Ovary (tissue), 9 donors: Measurements from ENCODE around the gene GOLGA6A. TPM values are rescaled to one million over a fixed set of nuclear protein-coding genes. Genes with fewer than 3 reads are reported as not detected.

Experiments used
- DNase-seq, 5 donors: peaks; one replicate each; pipeline ENCODE4 v3.0.0-alpha.2; 2019 to 2020
- H3K27ac ChIP-seq, 2 donors: fragments of 200-600 bp; one replicate each; pipeline versions ENCODE4 v1.5.1 to v1.8.0; 2019 to 2022
- H3K27me3 ChIP-seq: fragments of 200-600 bp; one replicate; pipeline ENCODE4 v1.8.0; 2022
- H3K36me3 ChIP-seq: fragments of 200-600 bp; sonication (generic); one replicate; pipeline ENCODE4 v1.5.1; 2019
- H3K4me1 ChIP-seq: one replicate; pipeline ENCODE4 v1.8.1; 2013; ENCODE audit warnings: mild to moderate bottlenecking, moderate library complexity; ENCODE audit not compliant: insufficient read depth
- H3K4me3 ChIP-seq: fragments of 200-600 bp; sonication (generic); one replicate; pipeline ENCODE4 v1.5.1; 2017
- H3K9me3 ChIP-seq, 2 donors: fragments of 200-600 bp in 1 of 2; sonication (generic) in 1 of 2; one replicate each; pipeline versions ENCODE4 v1.5.1 to v1.8.1; 2013 to 2019; ENCODE audit warnings: mild to moderate bottlenecking in 1 of 2, moderate library complexity in 1 of 2
- EP300 ChIP-seq: sonication (generic); formaldehyde crosslinking; IDR thresholded peaks from one replicate; pipeline ENCODE4 v1.6.1; 2017; ENCODE audit warnings: antibody characterized with exemption
- POLR2A ChIP-seq: fragments of 450-650 bp; IDR thresholded peaks from one replicate; pipeline ENCODE4 v1.6.1; 2017; ENCODE audit warnings: antibody characterized with exemption, mild to moderate bottlenecking, moderate library complexity
- WGBS, 3 donors: extraction: QIAGEN DNeasy Blood & Tissue Kit in 1 of 3; methylation state at CpG; one replicate each; pipeline versions ENCODE4 v1.1.5 to v1.1.7; 2013 to 2017; 5-methylcytosine and 5-hydroxymethylcytosine counted together
- intact Hi-C, 4 donors: fragments of 100-400 bp; cut with DNase I; formaldehyde crosslinking; loops; one replicate each; pipeline versions ENCODE4 v1.11.0 to v1.15.1; 2022 to 2023
- polyA plus RNA-seq, 2 donors: library from polyadenylated mRNA; stranded (reverse); fragments of 200-250 nt in 1 of 2; fragments of 350-450 nt in 1 of 2; fragmentation: Illumina TruSeq in 1 of 2; extraction: RNeasy Lipid Tissue Mini Kit (QIAGEN cat#74804) in 1 of 2; gene quantifications; one replicate each; pipeline ENCODE4 v1.2.3, GENCODE V29; 2013 to 2014
- total RNA-seq, 7 donors: library from RNA; depleted of rRNA in 2 of 7; stranded (reverse); fragments of >200 nt in 2 of 7; fragmentation: NEBNext Ultra II Directional in 3 of 7; extraction: Animal tissue kit (Norgen Biotek cat#: 25700) in 3 of 7; gene quantifications; one replicate each; pipeline versions ENCODE4 v1.1.0 to v1.2.4, GENCODE V29; 2016 to 2023
- TF ChIP-seq, protein P1 (sequence below), 3 donors: fragments of 450-650 bp in 2 of 3; fragments of 200-600 bp in 1 of 3; IDR thresholded peaks; one replicate each; pipeline versions ENCODE4 v1.5.1 to v1.8.0; 2016 to 2022; ENCODE audit warnings: antibody characterized with exemption in 3 of 3, mild to moderate bottlenecking in 1 of 3
- donor health status: DM: no; HTN: no; CAD: no; lungs with moderate emphysema.
- donor health status: DM: no; HTN: no; CAD: no.
- donor health status: Bipolar disorder and iron deficiency.
- donor health status: DM: yes; HTN: yes; CAD: no.
- donor health status: DM: no; HTN: no; CAD: no.
- donor health status: DM: yes; HTN: yes; CAD: no.

GOLGA6A gene
- total and polyA plus RNA-seq, 9 donors, result 0.04 to 0.48 (median 0.37) TPM; not detected in 6

DNA sequence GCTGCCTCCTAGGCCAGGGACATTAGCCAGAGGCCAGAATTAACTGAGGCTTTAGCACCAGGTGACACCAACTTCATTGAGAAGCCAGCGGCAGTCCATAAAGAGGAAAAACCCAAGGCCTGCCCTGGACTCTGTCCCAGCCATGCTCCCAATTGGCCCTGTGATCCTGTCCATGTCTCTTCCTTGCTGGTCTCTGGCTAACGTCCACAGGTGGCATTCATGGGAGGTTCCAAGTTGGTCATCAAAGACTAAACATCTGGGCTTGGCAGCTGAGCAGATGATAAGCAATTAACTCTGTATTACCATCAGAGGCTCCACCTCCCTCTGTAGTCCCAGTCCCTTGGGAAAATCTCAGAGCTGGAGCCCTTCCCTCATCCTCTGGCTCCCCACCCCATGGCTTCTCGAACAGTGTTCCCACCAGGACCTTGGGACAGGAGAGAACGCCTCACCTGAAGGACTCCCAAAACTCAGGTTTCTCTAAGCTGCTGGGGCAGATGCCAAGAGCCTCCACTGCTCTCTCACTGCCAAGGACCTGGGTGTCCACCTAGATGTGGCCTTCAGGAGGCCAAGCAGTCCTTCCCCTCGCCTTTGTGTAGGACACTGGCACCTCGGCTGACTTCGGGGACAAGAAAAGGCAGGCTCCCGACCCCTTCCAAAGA, 40.4 kb downstream of the GOLGA6A start:
- Histone ChIP-seq H3K4me3 (no peak overlapping the region), H3K27me3 (no peaks in the 10 kb centered on the region), H3K9me3 (no peaks in the 10 kb centered on the region), H3K27ac (no peak overlapping the region), H3K4me1 (peaks cover 8% of the 10 kb centered on the region), H3K36me3 (no peaks in the 10 kb centered on the region)
- intact Hi-C loops, result loop anchor here in 1 of 4 donors (10.0 kb wide), 1 partner anchor 67 kb away; no protein-coding TSS in a partner anchor
- 90 to 94% (median 90%) methylated on average over 8 of the region's 8 CpGs for WGBS, 3 donors
- no peak for DNase-seq
- TF ChIP-seq, protein P1, sequence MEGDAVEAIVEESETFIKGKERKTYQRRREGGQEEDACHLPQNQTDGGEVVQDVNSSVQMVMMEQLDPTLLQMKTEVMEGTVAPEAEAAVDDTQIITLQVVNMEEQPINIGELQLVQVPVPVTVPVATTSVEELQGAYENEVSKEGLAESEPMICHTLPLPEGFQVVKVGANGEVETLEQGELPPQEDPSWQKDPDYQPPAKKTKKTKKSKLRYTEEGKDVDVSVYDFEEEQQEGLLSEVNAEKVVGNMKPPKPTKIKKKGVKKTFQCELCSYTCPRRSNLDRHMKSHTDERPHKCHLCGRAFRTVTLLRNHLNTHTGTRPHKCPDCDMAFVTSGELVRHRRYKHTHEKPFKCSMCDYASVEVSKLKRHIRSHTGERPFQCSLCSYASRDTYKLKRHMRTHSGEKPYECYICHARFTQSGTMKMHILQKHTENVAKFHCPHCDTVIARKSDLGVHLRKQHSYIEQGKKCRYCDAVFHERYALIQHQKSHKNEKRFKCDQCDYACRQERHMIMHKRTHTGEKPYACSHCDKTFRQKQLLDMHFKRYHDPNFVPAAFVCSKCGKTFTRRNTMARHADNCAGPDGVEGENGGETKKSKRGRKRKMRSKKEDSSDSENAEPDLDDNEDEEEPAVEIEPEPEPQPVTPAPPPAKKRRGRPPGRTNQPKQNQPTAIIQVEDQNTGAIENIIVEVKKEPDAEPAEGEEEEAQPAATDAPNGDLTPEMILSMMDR (IDR thresholded peaks at IDR 0.05), result no peak
- TF ChIP-seq POLR2A (no peak), EP300 (no peak)

- 84 to 93% (median 90%) methylated on average over 10 of the region's 10 CpGs for WGBS, 3 donors
- no peak overlapping the region for H3K27ac ChIP-seq
- intact Hi-C loops, result loop anchor here in 1 of 4 donors (10.0 kb wide), 1 partner anchor 67 kb away; no protein-coding TSS in a partner anchor
- H3K36me3 ChIP-seq, result no peaks in the 10 kb centered on the region
- H3K27me3 ChIP-seq, result no peaks in the 10 kb centered on the region
- peaks cover 8% of the 10 kb centered on the region for H3K4me1 ChIP-seq
- no peak overlapping the region for H3K4me3 ChIP-seq
- DNase-seq, result peak in 1 of 5 donors; percentile 12
- H3K9me3 ChIP-seq, result no peaks in the 10 kb centered on the region
- no peak for TF ChIP-seq POLR2A
- TF ChIP-seq EP300, result no peak
- TF ChIP-seq, protein P1 (IDR thresholded peaks at IDR 0.05), result no peak
Measured at GRCh38 chr15:74041311-74041756, 41.0 kb downstream of the GOLGA6A start.

GRCh38 chr15:74040109-74040850, 42.1 kb downstream of the GOLGA6A start:
- no peaks in the 10 kb centered on the region for H3K9me3 ChIP-seq
- H3K27me3 ChIP-seq, result no peaks in the 10 kb centered on the region
- H3K36me3 ChIP-seq, result no peaks in the 10 kb centered on the region
- peak in 2 of 5 donors; percentile 9 to 48 for DNase-seq
- peaks cover 8% of the 10 kb centered on the region for H3K4me1 ChIP-seq
- intact Hi-C loops, result loop anchor here in 1 of 4 donors (10.0 kb wide), 1 partner anchor 65 kb away; no protein-coding TSS in a partner anchor
- H3K27ac ChIP-seq, result no peak overlapping the region
- WGBS, 3 donors, result 67 to 69% (median 67%) methylated on average over 7 of the region's 7 CpGs
- no peak overlapping the region for H3K4me3 ChIP-seq
- no peak for TF ChIP-seq POLR2A
- TF ChIP-seq, protein P1 (IDR thresholded peaks at IDR 0.05), result no peak
- no peak for TF ChIP-seq EP300

DNA sequence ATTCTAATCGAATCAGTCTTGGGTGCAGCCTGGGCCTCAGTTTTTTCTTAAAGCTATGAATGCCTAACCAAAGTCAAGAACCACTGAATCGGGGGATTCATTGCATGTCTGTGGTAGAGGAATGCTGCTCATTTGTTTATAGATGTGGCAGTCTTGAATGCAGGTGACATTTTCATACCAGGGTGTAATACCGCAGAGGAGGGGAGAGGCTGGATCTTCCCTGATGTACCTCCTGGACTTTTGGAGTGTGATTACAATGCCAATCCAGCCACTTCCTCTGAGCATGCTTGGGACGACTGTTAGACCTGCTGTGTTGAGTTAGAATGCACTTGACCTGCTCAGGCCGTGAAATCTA, 42.7 kb downstream of the GOLGA6A start:
- Histone ChIP-seq H3K27me3 (no peaks in the 10 kb centered on the region), H3K4me3 (no peak overlapping the region), H3K27ac (no peak overlapping the region), H3K36me3 (no peaks in the 10 kb centered on the region), H3K4me1 (peaks cover 8% of the 10 kb centered on the region), H3K9me3 (no peaks in the 10 kb centered on the region)
- intact Hi-C loops, result loop anchor here (5.0 to 10.0 kb wide), 2 partner anchors 65 to 67 kb away; no protein-coding TSS in a partner anchor
- TF ChIP-seq, protein P1 (IDR thresholded peaks at IDR 0.05), result no peak
- TF ChIP-seq POLR2A, result no peak
- TF ChIP-seq EP300, result no peak
- DNase-seq, result no peak
- 48 to 68% (median 62%) methylated on average over 5 of the region's 5 CpGs for WGBS, 3 donors
